Measurements from ENCODE around the gene FCER2.

- TF ChIP-seq CTCF (conservative IDR thresholded peaks at IDR 0.05; ENCODE audit: low read depth, low read length) = no peak
- TF ChIP-seq EZH2phosphoT487 (IDR thresholded peaks at IDR 0.05; ENCODE audit: borderline replicate concordance, low read length) = no peak
Observed at GRCh38 chr19:7742991-7743390, 41.1 kb upstream of the FCER2 start.

All from PC-3 (cell line).